Renal cortical epithelial cell (primary cell): ENCODE data around the gene KIZ. TPM values are rescaled to one million over a fixed set of nuclear protein-coding genes. Genes with fewer than 3 reads are reported as not detected.
A peak's percentile ranks its signal among the peaks of the same experiment; 100 is the strongest.
"Not testable (repeated sequence)": the region's sequence is repeated elsewhere in the genome, so short reads cannot be mapped to it uniquely, and the experiment has no call there.

Source experiments
- DNase-seq: peaks from one replicate; pipeline ENCODE4 v3.0.0-alpha.2; 2011; ENCODE audit warnings: low read depth
- total RNA-seq: library from RNA; depleted of rRNA; stranded (reverse); fragments of >200 nt; gene quantifications from 2 replicates; pipeline ENCODE4 v1.2.3, GENCODE V29; 2014

KIZ gene
- total RNA-seq, 1 donor from 2014 or later = 20.4 TPM

DNA sequence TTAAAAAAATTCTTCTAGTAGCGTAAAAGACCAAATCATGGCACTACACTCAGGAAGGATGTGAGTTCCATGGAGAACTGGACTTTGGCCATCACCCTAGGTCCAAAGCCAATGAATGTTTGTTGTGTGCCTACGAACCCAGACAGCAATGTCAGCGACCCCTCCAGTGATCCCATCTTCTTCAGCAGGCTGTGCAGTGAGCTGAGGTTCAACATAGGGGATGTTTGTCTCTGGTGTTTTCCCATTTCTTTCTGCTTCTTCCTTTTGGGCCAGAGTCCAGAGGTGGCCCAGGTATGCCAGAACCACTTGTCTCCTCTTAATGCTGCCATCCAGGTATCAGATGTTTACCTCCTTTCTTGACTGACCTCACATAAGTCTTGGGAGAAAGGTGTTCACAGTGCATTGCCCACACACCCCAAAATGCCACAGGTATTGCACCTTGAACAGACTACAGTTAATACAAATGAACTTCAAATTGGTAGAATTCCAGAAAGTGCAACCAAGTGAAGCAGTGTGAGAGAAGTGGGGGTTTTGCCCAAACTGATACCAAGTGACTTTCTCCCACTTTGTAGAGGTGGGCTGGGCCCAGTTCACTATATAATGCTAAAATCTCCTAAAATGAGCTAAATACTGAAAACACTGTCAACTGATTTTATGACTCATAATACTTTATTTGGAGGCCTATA lies 14.1 kb downstream of the KIZ start:
- no peak for DNase-seq

DNA sequence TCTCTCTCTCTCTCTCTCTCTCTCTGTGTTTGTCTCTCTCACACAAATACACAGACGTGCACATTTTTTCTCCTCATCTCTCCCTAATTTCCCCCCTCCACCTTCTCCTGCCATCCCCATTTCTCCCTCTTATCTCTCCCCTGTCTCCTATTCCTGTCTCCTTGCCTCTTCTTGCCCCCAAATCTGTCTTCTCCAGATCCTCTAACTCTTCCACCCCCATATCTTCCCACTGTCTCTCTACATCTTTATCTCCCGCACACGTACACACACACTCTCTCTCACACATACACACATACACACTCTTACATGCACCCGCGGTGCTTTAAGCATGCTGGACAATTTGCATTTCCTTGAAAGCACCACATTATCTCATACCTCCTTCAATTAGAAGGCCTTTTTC lies 15.9 kb downstream of the KIZ start:
- no peak for DNase-seq

DNA sequence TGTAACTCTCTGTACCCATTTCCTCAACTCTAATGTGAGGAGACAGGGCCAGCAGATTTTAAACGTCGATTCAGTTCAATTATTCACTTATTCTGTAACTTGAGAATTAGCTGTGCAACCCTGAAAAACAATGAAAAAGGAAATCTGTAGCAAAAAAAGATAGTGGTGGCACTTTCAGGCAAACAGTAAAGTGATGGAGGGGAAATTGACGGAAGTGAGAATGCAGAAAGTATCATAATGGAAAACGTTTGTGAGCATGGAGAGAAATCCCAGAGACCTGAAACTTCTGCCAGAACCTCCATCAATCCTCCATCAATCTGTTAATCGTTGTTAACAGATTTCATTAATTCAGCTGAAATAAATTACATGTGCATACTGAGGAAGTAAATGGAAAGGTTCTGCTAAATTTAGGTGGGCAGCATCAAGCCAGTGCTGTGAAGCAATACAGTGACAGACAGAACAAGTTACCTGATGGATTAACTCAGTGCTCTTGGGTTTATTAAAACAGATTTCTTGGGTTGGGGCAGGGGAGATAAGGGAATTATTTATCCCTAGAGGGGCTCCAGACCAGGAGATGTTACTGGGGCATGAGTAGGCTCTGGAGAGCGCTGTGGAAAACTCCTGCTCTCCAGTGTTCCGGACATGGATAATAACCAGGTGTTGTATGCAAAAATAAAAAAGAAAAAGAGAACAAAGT lies 17.5 kb downstream of the KIZ start:
- DNase-seq = no peak

DNA sequence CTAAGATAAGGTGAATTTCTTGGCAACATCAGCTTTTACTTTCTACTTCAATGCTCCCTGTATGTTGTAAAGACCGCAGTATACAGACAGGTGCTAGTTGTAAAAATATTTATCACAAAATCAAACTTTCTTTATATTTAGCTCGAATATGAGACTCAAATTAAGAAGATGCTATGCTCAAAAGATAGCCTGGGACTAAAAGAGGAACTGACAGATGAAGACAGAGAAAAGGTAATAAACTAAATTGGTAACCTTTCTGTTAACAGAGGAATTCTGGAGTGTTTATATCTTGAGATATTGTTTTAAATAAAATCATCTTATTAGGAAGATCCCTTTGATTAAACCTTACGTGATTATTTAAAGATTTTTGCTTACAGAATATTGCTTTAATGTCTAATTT lies 19.5 kb downstream of the KIZ start:
- no peak for DNase-seq

DNA sequence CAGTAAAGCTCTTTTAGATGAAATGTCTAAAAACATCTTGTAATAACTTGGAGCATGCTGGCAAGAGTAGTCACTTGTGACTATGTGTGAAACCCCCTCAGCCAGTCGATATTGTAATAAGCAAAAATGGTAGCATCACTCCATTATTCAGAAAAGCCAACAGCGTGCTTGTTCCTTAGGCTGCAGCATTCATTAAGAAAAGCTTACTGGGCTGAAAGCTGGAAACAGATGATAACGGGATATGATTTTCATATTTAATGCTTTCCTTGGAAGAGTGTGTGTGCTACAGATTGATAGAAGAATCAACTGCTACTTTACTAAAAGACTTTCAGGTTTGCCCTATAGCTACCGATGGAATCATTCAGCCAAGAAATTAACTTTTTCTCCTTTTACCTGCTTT lies 20.3 kb downstream of the KIZ start:
- no peak for DNase-seq

DNA sequence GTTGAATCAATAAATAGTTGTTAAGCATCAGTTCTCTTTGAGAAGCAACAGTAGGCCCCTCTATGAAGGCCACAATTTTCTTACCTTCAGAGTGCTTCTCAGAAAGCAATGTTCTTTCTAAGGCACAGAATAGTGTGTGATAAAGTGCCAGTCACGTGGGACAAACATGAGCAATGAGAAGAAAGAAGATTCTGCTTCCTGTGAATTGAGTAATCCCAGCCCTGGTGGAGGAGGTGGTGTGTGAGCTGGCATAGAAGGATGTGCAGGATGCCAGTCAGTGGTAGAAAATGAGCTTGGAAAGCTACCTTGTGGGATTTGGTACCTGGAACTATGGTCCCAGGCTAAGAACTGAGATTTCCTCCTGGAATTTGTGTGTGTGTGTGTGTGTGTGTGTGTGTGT lies 21.7 kb downstream of the KIZ start:
- peak; percentile 32 for DNase-seq

DNA sequence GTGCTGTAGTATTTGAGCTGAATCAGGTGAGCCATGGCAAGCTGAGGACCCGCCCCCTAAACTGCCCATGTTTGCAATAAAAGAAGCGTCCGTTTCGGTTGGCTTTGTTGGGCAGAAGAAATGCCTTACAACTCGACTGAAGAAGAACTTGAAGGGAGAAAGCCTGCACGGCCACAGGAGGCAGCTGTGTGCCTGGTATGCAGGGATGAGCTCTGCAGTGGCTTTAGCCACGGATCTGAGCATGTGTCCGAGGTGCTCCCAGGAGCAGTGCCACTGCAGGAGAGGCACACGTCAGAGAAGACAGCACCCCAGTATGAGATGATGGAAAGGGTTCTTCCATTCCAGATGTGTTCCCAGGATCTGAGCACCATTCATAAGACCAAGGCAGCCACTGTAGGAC lies 23.5 kb downstream of the KIZ start:
- no peak for DNase-seq

DNA sequence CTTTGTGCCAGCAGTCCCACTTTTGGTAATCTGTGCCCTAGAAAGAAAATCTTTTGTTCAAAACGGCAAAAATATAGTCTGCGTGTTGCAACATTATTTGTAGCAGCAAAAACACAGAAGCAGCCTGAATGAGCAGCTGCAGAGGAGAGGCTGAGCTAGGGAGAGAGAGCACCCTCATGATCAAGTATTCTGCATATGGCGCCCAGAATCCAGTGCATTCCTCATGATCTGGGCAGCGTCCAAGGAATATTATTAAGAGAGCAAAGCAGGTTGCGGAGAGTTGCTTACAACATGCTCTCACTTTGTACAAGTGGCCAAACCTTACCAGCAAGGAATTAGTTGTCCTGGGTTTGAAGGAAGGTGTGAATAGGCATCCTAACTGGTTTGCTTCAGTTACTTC lies 25.9 kb downstream of the KIZ start:
- no peak for DNase-seq

DNA sequence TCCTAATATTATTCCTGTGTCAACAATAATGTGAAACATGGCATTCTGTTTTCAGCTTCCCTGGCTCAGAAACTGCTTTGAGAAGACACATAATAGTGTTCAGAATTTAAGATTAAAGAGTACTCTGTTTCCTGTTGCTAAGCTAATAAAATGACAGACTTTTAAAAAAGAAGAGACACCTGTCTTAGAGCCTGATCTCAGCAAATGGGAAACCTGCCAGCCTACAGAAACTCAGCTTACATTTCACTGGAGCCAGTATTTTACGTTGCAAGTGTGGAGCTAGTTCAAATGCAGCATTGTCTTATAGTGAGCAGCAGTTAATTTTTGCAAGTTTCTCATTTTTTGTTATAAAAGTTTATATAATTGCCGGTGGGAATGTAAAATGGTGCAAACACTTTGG lies 28.8 kb downstream of the KIZ start:
- DNase-seq = no peak

DNA sequence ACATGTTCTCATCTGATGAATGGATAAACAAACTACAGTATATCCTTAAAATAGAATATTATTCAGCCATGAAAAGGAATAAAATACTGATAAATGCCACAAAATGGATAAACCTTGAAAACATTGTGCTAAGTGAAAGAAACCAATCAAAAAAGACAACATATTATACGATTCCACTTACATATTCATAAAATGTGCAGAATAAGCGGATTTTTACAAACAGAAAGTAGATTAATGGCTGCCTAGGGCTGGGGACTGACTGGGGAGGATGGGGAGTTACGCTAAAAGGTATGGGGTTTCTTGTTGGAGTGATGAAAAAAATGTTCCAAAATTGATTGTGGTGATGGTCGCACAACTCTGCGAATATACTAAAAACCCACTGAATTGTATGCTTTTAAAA lies 29.4 kb downstream of the KIZ start:
- no peak for DNase-seq

DNA sequence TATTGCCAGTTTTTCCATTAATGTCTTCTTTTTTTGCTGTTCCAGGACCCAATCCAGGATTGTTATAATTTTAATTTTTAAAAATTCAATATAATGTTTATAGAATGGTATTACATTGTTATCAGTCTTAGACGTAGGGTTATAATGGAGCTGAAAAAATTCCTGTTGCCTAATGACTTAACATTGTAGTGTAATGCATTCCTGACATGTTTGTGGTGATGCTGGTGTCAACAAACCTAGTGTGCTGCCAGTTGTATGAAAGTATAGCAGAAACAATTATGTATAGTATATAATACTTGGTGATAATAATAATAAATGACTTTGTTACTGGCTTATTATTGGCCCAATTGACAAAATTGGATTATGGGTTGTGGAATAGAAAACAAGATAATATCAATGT lies 30.4 kb downstream of the KIZ start:
- DNase-seq = peak; percentile 66

DNA sequence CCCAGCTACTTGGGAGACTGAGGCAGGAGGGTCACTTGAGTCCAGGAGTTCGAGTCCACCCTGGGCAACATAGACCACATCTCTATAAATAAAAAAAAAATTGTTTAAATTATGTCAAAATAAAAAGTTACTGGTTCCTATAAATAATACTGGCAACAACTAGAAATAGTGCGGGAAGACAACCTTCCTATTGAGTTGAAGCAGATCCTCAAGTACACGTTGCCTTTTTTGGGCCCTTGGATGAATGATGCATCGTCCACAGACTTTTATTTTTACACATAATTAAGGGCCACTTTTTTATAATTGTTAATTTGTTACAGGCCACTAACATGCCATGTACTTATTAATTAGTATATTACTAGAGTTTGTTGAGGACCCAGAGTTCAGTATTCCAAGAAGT lies 31.1 kb downstream of the KIZ start:
- no peak for DNase-seq

DNA sequence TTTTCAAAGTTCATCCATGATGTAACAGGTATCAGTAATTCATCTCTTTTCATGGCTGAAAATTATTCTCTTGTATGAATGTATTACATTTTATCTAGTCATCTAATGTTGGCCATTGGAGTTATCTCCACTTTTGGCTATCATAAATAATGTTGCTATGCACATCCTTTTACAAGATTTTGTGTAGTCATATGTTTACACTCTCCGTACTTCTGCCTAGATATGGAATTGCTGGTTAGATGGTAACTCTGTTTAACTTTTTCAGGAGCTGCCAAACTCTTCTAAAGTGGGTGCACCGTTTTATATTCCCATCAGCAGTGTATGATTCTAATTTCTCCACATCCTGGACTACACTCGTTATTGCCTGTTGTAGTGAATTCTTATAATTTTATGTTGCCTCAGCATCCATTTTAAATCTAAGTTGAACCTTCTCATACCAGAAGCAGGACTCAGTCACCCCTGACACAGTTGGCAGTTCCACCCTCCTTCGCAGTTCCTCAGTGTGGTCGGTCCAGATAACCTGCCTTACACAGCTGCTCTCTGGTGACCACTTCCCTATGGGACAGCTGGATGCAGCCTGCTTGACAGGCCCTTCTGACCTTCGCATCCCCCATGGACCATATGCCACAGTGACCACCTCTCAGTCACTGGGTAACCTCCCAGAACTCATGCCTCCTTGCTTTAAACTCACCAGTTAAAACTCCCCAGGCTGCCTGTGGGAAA lies 33.9 kb downstream of the KIZ start:
- no peak for DNase-seq

DNA sequence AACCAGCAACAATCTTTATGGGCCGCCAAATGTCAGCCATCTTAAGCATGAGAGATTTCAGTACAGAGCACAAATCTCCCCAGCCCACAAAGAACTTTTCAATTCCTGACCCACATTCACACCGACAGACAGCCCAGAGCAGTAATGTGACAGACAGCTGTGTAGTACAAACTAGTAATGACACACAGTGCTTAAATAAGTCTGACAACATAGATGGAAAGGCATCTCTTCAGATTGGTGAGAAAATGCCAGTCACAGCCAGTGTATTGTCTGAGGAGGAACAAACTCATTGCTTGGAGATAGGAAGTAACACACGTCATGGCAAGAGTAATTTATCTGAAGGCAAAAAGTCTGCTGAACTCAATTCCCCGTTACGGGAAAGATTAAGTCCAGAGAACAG lies 36.0 kb downstream of the KIZ start:
- no peak for DNase-seq

DNA sequence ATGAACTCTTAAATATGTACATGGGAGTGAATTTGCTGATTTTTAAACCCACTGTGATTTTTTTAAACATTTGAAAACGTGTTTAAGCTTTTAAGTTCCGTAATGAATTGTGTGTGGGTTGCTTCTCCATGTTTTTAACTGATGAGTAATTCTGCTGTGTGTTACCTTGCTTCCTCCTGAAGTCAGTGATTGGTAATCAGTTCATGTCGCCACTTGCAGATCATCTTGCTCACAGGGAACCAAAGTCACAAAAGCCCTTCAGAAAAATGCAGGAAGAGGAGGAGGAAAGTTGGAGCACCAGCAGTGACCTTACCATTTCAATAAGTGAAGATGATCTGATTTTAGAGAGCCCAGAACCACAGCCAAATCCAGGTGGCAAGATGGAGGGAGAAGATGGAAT lies 36.7 kb downstream of the KIZ start:
- no peak for DNase-seq

DNA sequence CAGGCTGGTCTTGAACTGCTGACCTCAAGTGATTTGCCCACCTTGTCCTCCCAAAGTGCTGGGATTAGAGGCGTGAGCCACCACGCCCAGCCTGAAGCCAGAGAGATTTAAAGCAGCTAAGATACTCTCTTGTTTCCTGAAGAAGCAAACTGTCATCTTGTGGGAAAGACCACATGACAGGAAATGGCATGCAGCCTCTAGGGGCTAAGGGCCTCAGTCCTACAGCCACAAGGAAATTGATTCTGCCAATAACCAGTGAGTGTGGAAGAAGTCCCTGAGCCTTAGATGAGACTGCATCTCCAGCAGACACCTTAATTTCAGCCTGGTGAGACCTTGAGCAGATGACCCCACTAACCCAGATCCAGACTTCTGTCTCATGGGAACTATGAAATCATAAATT lies 40.9 kb downstream of the KIZ start:
- no peak for DNase-seq

DNA sequence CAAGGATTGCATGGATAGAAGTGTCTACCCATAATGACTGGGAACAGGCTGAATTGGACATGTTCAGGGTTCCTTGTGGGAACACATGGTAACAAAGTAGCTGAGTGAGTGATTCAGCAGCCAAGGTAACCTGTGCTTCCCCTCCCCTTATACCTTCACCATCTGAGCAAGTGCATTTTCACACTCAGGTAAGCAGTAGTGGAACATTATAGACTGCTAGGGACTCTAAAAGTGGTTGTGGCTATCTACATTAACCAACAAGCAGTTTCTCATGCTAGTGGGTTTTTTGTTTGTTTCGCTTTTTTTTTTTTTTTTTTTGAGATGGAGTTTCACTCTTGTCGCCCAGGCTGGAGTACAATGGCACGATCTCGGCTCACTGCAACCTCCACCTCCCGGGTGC lies 41.4 kb downstream of the KIZ start:
- DNase-seq = no peak

DNA sequence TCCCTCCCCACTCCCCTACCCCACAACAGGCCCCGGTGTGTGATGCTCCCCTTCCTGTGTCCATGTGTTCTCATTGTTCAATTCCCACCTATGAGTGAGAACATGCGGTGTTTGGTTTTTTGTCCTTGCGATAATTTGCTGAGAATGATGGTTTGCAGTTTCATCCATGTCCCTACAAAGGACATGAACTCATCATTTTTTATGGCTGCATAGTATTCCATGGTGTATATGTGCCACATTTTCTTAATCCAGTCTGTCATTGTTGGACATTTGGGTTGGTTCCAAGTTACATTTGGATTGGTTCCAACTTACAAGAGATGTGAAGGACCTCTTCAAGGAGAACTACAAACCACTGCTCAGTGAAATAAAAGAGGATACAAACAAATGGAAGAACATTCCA lies 42.2 kb downstream of the KIZ start:
- DNase-seq = not testable (repeated sequence)

DNA sequence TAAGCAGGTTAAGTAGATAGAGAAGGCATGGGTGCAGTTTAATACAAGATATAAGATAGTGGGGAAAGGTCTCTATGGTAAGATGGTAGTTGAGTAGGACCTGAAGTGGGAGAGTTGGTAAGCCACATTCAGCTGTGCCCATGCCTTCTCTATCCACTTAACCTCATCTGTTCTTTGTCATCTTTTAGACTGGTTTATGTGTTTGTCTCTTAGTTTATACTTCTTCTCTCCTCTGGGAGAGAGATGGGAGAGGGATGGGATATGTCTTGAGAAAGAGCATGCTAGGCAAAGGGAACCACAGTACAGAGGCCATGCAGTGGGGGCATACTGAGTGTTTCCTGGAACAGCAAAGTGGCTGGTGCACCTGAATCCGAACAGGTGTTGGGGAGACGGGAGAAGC lies 46.7 kb downstream of the KIZ start:
- no peak for DNase-seq

DNA sequence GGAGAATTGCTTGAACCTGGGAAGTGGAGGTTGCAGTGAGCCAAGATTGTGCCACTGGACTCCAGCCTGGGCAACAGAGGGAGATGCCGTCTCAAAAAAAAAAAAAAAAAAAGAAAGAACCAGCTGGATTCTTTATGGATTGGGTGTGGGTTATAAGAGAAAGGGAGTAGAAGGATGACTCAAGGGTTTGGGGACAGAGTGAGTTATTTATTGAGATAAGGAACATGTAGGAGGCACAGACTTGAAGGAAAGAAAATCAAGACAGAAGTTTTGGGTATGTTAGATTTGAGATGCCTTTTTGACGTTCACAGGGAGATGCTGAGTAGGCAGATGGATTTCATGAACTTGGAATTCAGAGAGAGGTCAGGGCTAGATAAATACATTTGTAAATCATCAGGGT lies 47.6 kb downstream of the KIZ start:
- DNase-seq = no peak

DNA sequence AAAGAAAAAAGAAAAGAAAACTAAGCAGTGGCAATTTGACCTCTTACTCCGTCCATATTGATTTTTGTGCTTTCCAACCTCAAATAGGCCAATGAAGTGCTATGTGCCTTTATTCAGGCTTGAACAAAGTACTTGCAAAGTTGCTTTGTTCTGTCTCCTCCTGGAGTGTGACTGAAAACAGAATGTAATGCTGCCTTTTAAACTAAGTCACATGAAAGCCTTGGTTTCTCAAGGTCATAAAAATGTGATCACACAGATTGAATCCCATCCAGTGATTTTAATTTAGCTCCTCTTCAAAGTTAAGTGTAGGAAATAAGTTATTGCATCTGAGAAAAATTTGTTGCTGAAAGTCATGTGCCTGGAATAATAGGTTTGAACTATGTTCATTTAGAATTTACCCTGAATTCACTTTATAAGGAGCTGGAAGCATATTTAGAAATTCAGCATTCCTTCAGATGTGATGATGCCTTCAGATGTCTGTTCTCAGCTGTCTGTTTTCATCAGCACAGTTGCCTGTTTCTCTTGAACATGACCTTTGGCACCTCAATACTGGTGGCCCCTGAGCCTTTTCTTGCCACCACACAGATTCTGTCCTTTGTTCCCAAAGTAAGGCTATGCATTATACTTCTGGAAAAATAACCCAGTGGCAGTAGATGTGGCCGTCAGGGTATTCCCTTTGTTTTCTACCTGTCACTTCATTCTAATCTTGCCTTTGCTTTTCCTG lies 48.8 kb downstream of the KIZ start:
- no peak for DNase-seq

DNA sequence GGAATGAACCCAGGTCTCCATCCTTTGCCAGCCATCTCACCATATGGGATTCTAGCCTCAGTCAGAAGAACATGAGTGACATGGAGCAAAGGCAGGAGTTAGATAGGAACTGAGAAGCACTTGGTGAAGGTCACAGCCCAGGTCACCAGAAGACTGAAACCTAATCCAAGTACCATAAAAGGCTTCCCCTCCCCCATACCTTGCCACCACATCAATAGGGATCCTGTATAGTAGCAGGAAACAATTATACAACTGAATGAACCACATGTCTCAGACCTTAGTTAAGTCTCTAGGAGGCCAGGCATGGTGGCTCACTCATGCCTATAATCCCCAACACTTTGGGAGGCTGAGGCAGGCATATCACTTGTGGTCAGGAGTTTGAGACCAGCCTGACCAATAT lies 49.6 kb downstream of the KIZ start:
- DNase-seq = no peak

DNA sequence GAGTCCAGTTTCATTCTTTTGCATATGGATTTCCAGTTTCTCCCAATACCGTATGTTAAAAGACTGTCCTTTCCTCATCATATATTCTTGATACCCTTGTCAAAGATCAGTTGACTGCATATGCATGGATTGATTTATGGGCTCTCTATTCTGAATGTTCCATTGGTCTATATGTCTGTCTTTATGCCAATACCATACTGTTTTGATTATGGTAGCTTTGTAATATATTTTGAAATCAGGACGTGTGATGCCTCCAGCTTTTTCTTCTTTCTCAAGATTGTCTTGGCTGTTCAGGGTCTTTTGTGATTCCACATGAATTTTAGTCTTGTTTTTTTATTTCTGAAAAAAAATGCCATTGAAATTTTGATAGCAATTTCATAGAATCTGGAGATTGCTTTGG lies 51.9 kb downstream of the KIZ start:
- no peak for DNase-seq
